ENCODE measurements around the gene DISC1. TPM values are rescaled to one million over a fixed set of nuclear protein-coding genes. Genes with fewer than 3 reads are reported as not detected.

DISC1 gene
- total RNA-seq, 1 experiment from 2014 or later, result 1.8 TPM

- no peaks in the 10 kb centered on the region for H3K36me3 ChIP-seq (ENCODE audit: insufficient read depth, low read length, poor library complexity, severe bottlenecking)
- H3K4me3 ChIP-seq (ENCODE audit: low read depth, low read length, poor library complexity, severe bottlenecking), result no peak overlapping the region
- no peaks in the 10 kb centered on the region for H3K27me3 ChIP-seq (replicated peaks; ENCODE audit: insufficient read depth, low read depth, low read length, poor library complexity)
- no peaks in the 10 kb centered on the region for H3K9me3 ChIP-seq (ENCODE audit: low read depth, low read length, poor library complexity, severe bottlenecking)
- TF ChIP-seq EZH2 (IDR thresholded peaks at IDR 0.05; ENCODE audit: borderline replicate concordance, low read depth, low read length, poor library complexity, severe bottlenecking) (no peak), CTCF (conservative IDR thresholded peaks at IDR 0.05; ENCODE audit: low read depth, low read length) (no peak)
- H3K27ac ChIP-seq (ENCODE audit: low read depth, low read length, poor library complexity, severe bottlenecking), result no peak overlapping the region
- intact Hi-C loops (cut with micrococcal nuclease; ENCODE audit: unreplicated experiment), result no loop called here
- CTCF ChIA-PET, result interaction anchor here (0.7 kb wide), 1 partner anchor 10 kb away, joined by 5 read pairs; no protein-coding TSS in a partner anchor
- peaks cover 21% of the 10 kb centered on the region for H3K4me1 ChIP-seq (ENCODE audit: insufficient read depth, low read length, poor library complexity, severe bottlenecking)
- DNase-seq (ENCODE audit: low spot score), result no peak
- no TSS peak for BruUV-seq (replicated peaks)
- POLR2A ChIA-PET (ENCODE audit: low non-redundant PET), result no interaction called here
These were observed 325.6 kb downstream of the DISC1 start for GRCh38 chr1:231952154-231952553.

GRCh38 chr1:231953660-231954059 lies 327.1 kb downstream of the DISC1 start:
- no peaks in the 10 kb centered on the region for H3K9me3 ChIP-seq (ENCODE audit: low read depth, low read length, poor library complexity, severe bottlenecking)
- no peaks in the 10 kb centered on the region for H3K27me3 ChIP-seq (replicated peaks; ENCODE audit: insufficient read depth, low read depth, low read length, poor library complexity)
- no peaks in the 10 kb centered on the region for H3K36me3 ChIP-seq (ENCODE audit: insufficient read depth, low read length, poor library complexity, severe bottlenecking)
- intact Hi-C loops (cut with micrococcal nuclease; ENCODE audit: unreplicated experiment), result no loop called here
- H3K4me1 ChIP-seq (ENCODE audit: insufficient read depth, low read length, poor library complexity, severe bottlenecking), result peaks cover 21% of the 10 kb centered on the region
- ChIA-PET CTCF (no interaction called here), POLR2A (ENCODE audit: low non-redundant PET) (no interaction called here)
- BruUV-seq (replicated peaks), result no TSS peak
- no peak overlapping the region for H3K4me3 ChIP-seq (ENCODE audit: low read depth, low read length, poor library complexity, severe bottlenecking)
- TF ChIP-seq EZH2 (IDR thresholded peaks at IDR 0.05; ENCODE audit: borderline replicate concordance, low read depth, low read length, poor library complexity, severe bottlenecking) (no peak), CTCF (conservative IDR thresholded peaks at IDR 0.05; ENCODE audit: low read depth, low read length) (no peak)
- no peak overlapping the region for H3K27ac ChIP-seq (ENCODE audit: low read depth, low read length, poor library complexity, severe bottlenecking)
- no peak for DNase-seq (ENCODE audit: low spot score)

GRCh38 chr1:231954751-231955150 lies 328.2 kb downstream of the DISC1 start:
- no peak for DNase-seq (ENCODE audit: low spot score)
- H3K4me3 ChIP-seq (ENCODE audit: low read depth, low read length, poor library complexity, severe bottlenecking), result no peak overlapping the region
- no TSS peak for BruUV-seq (replicated peaks)
- intact Hi-C loops (cut with micrococcal nuclease; ENCODE audit: unreplicated experiment), result no loop called here
- no peak for TF ChIP-seq EZH2 (IDR thresholded peaks at IDR 0.05; ENCODE audit: borderline replicate concordance, low read depth, low read length, poor library complexity, severe bottlenecking)
- TF ChIP-seq CTCF (conservative IDR thresholded peaks at IDR 0.05; ENCODE audit: low read depth, low read length), result no peak
- H3K9me3 ChIP-seq (ENCODE audit: low read depth, low read length, poor library complexity, severe bottlenecking), result no peaks in the 10 kb centered on the region
- CTCF ChIA-PET, result no interaction called here
- no peak overlapping the region for H3K27ac ChIP-seq (ENCODE audit: low read depth, low read length, poor library complexity, severe bottlenecking)
- no peaks in the 10 kb centered on the region for H3K27me3 ChIP-seq (replicated peaks; ENCODE audit: insufficient read depth, low read depth, low read length, poor library complexity)
- H3K4me1 ChIP-seq (ENCODE audit: insufficient read depth, low read length, poor library complexity, severe bottlenecking), result peaks cover 17% of the 10 kb centered on the region
- no peaks in the 10 kb centered on the region for H3K36me3 ChIP-seq (ENCODE audit: insufficient read depth, low read length, poor library complexity, severe bottlenecking)
- POLR2A ChIA-PET (ENCODE audit: low non-redundant PET), result no interaction called here
